HK-2 (cell line): ENCODE results near the gene TYW1.
"Not testable (repeated sequence)": the region's sequence is repeated elsewhere in the genome, so short reads cannot be mapped to it uniquely, and the experiment has no call there.

Experiments used
- DNase-seq: peaks from one replicate; pipeline ENCODE4 v3.0.0-alpha.2; 2018; ENCODE audit not compliant: unreplicated experiment

TYW1 gene

GRCh38 chr7:67134912-67135311 is 138.3 kb downstream of the TYW1 start:
- not testable (repeated sequence) for DNase-seq

GRCh38 chr7:67135617-67136486 is 139.2 kb downstream of the TYW1 start:
- DNase-seq = not testable (repeated sequence)

- peak; percentile 20 for DNase-seq
Observed at GRCh38 chr7:67137489-67137888, 140.9 kb downstream of the TYW1 start.

- not testable (repeated sequence) for DNase-seq
Observed at GRCh38 chr7:67139876-67140275, 143.2 kb downstream of the TYW1 start.

GRCh38 chr7:67141001-67141400 is 144.4 kb downstream of the TYW1 start:
- DNase-seq = not testable (repeated sequence)

- not testable (repeated sequence) for DNase-seq
Observed at GRCh38 chr7:67143091-67143786, 146.6 kb downstream of the TYW1 start.

- not testable (repeated sequence) for DNase-seq
Observed at GRCh38 chr7:67145581-67146193, 149.1 kb downstream of the TYW1 start.

GRCh38 chr7:67149131-67149530 is 152.5 kb downstream of the TYW1 start:
- DNase-seq = not testable (repeated sequence)

GRCh38 chr7:67154374-67154773 is 157.7 kb downstream of the TYW1 start:
- DNase-seq = not testable (repeated sequence)

GRCh38 chr7:67156064-67156463 is 159.4 kb downstream of the TYW1 start:
- DNase-seq = not testable (repeated sequence)

- DNase-seq = peak; percentile 8
Observed at GRCh38 chr7:67163285-67163684, 166.7 kb downstream of the TYW1 start.

GRCh38 chr7:67171151-67171550 is 174.5 kb downstream of the TYW1 start:
- DNase-seq = not testable (repeated sequence)

- not testable (repeated sequence) for DNase-seq
Observed at GRCh38 chr7:67176730-67177129, 180.1 kb downstream of the TYW1 start.

- DNase-seq = not testable (repeated sequence)
Observed at GRCh38 chr7:67178915-67179688, 182.5 kb downstream of the TYW1 start.

GRCh38 chr7:67182956-67183750 is 186.5 kb downstream of the TYW1 start:
- not testable (repeated sequence) for DNase-seq

GRCh38 chr7:67184912-67185659 is 188.5 kb downstream of the TYW1 start:
- DNase-seq = not testable (repeated sequence)

- not testable (repeated sequence) for DNase-seq
Observed at GRCh38 chr7:67185660-67186129, 189.1 kb downstream of the TYW1 start.

- not testable (repeated sequence) for DNase-seq
Observed at GRCh38 chr7:67189160-67189559, 192.5 kb downstream of the TYW1 start.

- not testable (repeated sequence) for DNase-seq
Observed at GRCh38 chr7:67189801-67190465, 193.3 kb downstream of the TYW1 start.
